GM19452 (cell line): ENCODE results near the gene CAPN12.

ENCODE experiments used
- ATAC-seq: cut with Tn5 transposase; IDR thresholded peaks from one replicate; pipeline ENCODE4 v1.9.1; 2021; ENCODE audit not compliant: unreplicated experiment

Gene CAPN12

DNA sequence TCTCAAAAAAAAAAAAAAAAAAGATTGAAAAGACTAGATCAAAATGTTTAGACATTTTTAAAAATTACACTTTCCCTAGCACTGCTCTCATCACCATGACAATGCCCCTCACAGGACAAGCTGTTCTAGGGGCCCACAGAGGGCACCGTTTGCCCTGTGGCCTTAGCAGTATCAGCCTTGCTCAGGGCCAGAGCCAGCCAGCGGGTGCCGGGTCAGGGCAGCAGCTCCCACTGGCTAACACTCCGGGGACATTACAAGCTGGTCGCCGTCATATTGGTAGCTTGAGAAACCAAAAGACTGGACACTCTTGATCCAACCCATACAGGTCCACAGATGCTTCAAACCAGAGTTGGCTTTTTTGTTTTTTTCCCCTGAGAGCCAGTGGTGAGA lies 18.0 kb downstream of the CAPN12 start:
- no peak for ATAC-seq

DNA sequence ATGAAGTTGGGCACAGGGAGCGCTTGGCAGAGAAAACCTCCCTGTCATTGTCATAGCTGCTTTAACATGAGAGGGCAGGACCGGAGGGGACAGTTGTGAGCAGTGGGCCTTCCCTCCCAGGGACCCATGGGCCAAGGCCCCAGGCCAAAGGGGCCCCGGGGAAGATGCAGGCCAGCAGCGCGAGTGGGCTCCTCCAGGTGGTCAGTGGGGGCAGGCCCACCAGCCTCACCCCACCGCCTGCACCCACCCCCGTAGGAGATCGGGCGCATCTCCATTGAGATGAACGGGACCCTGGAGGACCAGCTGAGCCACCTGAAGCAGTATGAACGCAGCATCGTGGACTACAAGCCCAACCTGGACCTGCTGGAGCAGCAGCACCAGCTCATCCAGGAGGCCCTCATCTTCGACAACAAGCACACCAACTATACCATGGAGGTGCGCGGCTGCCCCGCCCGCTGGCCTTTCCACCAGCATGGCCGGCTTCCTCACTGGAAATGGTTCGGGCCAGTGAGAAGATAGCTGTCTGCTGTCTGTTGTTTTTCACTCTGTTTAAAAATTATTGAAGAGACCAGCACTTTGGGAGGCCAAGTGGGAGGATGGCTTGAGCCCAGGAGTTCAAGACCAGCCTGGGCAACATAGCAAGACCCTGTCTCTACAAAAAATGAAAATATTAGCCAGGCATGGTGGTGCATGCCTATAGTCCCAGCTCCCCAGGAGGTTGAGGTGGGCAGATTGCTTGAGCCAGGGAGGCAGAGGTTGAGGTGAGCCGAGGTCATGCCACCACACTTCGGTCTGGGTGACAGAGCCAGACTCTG lies 18.6 kb downstream of the CAPN12 start:
- no peak for ATAC-seq

DNA sequence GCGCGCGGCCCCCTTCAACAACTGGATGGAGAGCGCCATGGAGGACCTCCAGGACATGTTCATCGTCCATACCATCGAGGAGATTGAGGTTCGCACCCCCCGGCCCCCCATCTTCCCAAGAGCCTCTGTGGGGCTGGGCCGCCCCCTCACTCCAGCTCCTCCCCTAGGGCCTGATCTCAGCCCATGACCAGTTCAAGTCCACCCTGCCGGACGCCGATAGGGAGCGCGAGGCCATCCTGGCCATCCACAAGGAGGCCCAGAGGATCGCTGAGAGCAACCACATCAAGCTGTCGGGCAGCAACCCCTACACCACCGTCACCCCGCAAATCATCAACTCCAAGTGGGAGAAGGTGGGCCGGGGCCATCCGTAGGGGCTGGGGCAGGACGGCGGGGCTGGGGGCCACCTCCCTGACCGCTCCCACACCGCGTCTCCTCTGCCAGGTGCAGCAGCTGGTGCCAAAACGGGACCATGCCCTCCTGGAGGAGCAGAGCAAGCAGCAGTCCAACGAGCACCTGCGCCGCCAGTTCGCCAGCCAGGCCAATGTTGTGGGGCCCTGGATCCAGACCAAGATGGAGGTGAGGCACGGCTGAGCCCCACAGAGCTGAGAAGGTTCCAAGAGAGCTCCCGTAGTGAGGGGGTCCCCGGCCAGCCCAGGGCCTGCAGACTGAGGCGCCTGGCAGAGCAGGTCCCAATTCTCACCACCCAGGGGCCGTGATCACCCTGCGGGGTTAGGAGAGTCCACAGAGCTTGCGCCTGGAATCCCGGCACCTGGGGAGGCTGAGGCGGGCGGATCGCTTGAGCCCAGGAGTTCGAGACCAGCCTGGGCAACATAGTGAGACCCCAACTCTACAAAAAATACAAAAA lies 20.1 kb downstream of the CAPN12 start:
- no peak for ATAC-seq

DNA sequence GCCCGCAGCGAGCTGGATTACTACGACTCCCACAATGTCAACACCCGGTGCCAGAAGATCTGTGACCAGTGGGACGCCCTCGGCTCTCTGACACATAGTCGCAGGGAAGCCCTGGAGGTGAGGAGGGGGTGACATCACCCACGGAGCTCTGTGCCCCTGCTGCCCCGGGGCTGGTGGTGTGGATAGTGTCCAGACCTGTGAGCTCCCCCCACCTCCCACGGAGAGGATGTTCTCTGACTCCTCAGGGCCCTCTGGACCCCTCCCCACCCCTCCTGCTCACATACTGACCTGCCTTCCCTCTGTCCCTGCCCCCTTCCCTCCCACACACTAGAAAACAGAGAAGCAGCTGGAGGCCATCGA lies 20.7 kb downstream of the CAPN12 start:
- no peak for ATAC-seq

DNA sequence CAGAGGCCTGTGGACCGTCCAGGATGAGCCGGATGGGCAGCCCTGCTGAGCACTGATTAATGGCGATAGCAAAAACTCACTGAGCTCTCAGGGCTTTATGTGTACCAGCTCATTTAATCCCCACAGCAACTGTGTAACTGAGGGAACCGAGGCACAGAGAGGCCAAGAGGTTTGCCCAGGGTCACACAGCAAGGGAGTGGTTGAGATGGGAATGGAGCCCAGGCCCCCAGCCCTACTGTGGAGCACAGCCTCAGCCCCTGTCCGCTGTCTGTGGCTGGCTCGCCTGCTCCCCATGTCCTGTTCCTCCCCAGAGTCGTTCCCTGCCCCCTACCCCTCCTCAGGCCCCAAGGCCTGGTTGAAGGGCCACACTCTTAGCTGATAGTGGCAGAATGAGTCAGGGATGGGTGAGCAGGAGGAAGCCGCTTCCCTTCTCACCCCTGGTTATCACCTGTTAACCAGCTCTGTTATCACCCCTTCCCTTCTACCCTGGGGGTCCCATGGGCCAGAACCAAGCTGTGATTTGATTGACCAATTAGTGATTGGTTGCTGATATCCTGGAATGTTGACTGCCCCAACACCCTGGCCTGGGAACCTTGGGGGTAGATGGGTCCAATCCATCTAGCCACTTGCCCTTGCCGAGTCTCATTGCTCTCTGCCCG lies 21.2 kb downstream of the CAPN12 start:
- no peak for ATAC-seq

DNA sequence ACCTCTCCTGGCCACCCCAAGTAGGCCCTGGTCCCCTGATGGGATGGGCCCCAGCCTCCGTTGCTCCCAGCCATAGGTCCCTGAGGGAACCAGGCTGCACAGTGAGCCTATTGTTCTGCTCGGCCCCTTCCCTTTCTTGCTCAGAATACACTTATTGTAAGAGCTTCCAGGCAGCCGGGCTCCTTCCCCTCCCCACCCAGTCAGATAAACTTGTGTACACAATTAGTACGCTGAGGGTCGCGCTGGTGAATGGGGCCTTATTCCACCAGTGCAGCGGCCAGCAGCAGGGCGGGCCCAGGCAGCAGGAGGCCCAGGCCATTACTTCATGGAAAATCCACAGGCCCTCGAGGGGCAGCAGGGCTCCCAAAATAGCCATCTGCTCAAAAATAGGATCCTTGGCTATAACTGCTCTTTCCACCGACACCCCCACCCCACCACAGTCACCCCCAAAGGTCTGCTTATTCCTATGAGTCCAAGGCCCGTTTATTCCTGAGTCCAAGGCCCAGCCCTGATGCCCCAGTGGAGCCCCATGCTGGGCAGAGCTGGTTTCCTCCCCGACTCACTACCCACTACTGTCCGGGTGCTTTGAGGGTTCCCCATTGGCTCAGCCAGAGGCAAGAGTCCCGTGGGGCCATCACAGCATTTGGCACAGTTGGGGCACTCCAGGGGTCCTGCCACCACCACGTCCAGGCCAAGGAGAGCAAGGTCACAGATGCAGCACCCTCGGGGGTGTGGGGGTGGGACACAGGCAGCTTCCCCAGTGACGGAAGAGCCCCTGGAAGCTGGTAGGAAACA lies 22.1 kb downstream of the CAPN12 start:
- ATAC-seq = no peak

DNA sequence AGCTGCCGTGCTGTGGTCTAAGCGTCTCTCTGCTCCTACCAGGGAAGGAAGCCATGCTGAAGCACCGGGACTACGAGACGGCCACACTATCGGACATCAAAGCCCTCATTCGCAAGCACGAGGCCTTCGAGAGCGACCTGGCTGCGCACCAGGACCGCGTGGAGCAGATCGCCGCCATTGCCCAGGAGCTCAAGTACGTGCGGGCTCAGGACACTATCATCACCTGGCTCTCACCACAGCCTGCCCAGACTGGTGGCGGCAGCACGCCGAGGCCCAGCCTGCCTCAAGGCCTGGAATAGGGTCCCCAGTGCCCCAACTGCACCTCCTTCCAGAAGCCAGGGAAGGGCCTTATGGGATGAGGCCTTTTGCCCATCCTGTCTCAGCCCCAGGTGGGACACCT lies 22.8 kb downstream of the CAPN12 start:
- no peak for ATAC-seq

DNA sequence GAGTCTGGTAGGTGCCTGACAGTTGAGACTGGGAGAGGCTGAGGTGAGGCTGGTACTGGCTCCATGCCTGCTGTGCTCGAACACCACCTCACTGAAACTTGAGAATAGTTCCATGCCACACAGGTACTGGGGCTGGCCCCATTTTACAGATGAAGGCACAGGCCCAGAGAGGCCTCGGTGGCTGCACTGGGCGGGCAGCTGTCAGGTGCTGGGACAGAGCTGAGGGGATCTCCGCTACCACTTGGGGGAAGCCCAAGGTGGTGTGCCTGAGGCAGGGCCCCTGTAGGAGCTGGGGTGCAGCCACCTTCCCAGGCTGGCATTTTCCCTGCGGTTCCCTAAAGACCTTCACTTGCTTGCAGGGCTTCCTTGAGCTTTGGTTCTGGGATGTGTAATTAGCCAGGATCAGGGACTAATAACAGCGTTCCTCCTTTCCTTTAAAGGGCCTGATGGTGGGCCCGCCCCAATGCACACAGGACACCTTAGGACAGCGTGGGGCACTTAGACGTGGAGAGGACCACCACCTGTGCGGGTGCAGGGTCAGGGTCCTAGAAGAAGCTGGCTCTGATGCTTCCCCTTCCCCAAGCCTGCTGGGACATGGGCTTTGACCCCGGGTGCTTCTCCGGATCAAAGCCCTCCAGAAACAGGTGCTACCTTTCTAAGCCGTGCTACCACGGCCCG lies 23.6 kb downstream of the CAPN12 start:
- ATAC-seq = no peak

DNA sequence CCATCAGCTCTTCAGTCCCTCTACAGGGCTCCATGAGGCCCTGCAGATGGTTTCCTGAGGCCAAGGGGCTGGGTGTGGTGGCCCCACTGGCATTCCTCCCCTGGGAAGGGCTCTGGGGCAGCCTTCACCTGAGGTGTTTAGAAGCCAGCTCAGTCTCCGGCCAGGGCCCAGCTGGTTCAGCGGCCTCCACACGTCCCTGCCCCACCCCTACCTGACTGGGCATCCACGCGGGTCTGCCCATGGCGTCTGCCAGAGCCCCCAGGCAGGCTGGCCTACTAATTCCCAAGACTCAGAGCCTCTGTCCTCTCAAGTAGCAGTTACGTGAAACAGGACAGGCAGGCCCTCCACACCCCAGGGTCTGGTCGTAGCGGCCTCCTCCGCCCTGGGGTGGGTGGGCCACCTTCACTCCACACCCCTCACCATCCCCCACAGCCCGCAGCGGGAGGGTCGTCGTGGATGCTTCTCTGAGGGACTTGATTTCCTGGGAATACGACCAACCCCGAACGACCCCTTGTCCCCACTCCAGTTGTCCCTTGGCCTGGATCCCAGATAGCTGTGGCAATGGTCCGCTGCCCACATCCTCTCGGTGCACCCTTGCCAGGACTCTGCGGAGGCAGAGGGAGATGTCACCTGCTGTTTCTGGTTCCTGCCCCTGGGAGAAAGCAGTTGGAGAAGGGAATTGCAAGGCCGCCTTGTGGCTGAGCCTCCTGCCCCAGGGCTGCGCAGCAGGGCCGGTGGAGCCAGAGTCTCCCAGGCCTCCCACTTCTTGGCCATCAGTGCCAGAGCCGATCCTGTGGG lies 24.3 kb downstream of the CAPN12 start:
- no peak for ATAC-seq

DNA sequence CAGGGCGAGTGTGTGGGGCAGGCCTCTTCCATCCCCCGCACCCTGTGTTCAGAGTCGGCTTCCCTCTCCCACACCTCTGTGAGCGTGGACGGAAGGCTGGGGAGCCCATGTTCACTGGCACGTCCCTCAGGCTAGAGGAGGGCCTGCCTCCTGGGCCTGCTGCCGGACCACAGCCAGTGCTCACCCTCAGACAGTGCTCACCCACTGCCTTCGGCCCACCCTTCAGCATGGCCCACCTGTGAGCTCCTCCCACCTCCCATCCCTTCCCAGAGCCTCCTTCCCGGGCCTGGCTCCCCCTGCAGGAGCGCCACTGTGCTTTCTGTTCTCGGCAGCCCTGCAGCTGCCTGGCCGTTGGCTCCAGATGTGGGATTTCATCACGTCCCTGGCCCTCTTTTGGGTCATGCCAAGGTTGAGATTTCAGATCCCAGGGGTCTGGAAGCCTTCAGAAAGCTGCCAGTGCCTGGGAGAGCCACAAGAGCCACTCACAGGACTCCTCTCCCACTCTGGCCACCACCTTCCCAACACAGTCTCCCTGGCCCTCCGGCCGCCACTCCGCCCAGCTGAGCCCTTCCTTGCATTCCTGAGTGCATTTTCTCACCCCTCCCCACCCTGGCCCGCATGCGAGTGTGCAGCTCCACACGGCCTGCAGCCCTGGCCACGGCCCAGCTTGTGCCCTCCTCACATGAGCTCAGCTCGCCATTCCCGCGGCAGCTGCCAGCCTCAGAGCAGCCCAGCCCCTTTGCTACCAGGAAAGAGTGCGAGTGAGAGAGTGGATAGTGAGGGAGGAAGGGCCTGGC lies 25.3 kb downstream of the CAPN12 start:
- ATAC-seq = no peak

DNA sequence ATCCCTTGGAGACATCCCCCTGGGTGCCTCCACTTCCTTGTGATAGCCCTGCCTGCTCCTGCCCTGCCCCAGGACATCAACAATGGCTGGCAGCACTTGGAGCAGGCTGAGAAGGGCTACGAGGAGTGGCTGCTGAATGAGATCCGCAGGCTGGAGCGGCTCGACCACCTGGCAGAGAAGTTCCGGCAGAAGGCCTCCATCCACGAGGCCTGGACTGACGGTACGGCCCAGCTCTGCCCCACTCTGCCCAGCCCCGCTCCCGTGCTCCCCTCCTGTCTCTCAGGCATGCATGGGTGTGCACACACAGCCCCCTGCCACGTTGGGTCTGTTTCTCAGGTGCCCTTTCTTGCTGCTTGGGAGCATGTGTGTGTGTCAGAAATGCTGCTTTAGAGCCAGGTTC lies 26.4 kb downstream of the CAPN12 start:
- no peak for ATAC-seq

DNA sequence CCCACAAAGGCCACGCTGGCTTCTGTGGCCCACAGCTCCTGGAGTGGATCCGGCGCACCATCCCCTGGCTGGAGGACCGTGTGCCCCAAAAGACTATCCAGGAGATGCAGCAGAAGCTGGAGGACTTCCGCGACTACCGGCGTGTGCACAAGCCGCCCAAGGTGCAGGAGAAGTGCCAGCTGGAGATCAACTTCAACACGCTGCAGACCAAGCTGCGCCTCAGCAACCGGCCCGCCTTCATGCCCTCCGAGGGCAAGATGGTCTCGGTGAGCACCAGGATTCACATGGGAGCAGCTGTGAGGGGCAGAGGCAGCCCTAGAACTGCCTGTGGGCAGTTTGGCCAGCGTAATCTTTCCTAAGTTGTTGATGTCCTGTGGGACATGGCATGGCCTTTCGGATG lies 27.2 kb downstream of the CAPN12 start:
- ATAC-seq = no peak

DNA sequence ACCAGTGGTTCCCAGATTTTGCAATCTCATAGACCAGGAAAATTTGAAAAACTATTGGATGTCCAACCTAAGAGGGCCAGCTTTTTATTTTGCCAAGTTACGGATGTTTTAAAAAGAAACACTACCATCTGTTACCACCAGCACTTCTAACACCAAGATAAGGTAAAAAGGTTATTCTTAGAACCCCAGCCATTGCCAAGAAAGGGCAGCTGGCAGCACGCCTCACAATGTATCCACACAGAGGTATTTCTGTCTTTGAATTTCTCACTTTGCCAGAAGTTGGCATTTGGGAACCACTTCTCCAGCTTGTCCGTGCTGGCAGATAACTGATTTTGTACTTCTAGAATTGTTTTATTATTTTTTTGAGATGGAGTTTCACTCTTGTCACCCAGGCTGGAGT lies 28.7 kb downstream of the CAPN12 start:
- no peak for ATAC-seq

DNA sequence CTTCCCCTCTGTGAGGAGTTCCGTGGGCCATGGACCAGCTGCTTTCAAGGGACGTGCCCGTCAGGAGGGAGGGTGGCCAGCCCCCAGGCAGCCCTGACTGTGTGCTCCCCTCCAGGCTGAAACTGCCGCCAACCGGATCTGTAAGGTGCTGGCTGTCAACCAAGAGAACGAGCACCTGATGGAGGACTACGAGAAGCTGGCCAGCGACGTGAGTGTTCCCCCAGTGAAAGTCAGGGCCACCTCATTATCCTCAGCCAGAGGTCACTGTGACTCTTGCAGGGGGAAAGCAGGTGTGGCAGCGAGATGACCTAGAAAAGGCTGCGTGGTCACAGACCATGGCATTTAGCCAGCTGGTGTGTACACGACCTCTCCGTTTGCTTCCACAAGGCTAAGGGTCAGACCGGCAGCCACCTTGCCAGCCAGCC lies 29.9 kb downstream of the CAPN12 start:
- ATAC-seq = no peak

DNA sequence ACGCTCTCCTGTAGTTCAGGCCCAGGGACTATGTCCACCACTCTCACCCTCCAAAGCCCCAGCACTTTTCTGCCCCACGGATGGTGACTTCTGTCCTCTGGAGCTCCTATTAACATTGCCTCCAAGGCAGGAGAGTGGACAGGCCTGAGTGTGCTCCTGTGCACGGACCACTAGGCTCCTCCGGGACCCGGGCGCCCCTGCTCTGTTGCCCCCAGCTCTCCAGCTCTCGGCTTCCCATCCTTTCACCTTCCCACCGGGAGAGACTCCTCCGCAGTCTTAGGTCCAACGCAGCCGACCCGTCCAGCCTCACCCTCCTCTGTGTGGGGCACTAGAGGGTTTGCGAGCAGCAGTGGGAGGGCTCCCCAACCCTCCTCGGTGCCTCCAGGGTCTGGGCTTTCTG lies 30.4 kb downstream of the CAPN12 start:
- no peak for ATAC-seq

DNA sequence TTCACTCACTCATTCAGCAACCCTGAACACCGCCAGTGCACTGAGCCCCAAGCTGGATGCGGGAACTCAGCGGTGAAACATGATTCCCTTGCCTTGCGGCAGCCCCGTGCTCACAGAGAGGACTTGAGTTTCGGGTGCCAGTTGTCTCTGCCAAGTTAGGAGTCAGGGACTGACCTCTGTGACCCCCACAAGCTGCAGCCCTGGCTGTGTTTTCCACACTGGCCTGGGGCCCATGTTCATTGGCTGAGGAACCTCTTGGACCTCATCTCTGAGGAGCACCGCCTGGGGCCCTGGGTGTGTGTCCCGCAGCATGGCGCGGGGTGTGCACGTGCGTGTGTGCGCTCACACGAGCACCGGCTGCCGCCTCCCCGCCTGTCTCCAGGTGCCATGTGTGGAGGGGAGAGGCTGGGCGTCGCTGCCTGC lies 31.0 kb downstream of the CAPN12 start:
- no peak for ATAC-seq

DNA sequence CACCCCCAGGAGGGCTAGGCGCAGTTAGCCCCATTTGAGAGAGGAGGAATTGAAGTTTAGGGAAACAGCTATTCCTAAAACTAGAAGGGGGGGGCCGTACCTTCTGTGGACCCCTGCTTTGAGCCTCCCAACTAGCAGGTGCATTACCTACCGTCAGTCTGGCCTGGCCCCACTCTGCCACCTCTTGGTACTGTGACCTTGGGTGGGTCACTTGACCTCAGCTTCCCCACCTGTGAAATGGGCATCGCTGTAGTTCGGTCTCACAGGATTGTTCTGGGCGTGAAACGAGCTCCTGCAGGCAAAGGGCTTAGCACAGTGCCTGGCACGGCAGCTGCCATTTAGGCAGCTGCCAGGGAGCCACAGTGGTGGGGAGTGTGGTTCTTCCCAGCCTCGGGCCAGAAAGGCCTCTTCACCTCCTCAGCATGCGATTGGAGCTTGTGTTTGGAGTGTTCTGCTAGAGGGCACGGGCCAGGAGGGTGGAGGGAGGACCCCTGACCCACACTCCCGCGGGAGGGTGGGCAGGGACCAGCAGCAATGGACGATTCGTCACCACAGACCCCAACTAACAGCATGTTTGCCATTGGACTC lies 32.0 kb downstream of the CAPN12 start:
- no peak for ATAC-seq

DNA sequence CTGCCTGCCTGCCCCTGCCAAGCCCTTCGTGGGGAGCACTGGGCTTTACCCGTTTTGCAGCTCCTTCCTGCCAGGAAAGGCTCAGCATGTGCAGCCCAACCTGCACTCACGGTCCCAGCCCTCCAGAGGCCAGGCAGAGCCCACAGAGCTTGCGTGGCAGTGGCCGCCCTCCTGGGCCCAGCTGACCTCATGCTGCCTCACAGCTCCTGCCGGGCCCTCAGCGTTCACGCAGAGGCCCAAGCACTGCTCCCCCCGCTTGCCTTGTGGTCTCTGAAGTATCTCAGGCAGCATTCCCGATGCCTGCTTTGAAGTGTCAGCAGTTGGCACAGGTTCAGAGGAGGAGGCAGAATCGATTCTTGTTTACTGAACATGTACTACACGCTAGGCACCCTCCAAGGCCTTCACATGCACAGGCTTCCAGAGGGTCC lies 32.5 kb downstream of the CAPN12 start:
- no peak for ATAC-seq
